ENCODE results near the gene TMPRSS6. TPM values are rescaled to one million over a fixed set of nuclear protein-coding genes. Genes with fewer than 3 reads are reported as not detected.

TMPRSS6 gene
- total RNA-seq, 1 donor from 2014 or later: 107 TPM

DNA sequence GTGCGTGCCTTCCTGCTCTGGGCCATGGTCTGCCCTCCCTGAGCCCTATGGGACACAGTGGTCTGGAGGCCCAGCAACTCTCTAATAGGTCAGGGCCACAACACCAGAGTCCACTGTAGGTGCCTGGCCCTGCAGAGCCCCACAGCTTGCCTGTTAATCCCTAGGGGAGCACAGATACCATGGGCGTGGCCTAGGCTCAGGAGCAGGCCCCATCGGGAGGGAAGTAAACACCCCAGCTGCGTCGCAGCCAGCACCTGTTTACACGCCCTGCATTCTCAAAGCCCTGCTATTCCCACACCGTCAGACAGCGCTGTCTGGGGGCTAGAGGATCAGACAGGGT lies 55.5 kb downstream of the TMPRSS6 start:
- DNase-seq (ENCODE audit: low spot score) (no peak), ATAC-seq (no peak)

DNA sequence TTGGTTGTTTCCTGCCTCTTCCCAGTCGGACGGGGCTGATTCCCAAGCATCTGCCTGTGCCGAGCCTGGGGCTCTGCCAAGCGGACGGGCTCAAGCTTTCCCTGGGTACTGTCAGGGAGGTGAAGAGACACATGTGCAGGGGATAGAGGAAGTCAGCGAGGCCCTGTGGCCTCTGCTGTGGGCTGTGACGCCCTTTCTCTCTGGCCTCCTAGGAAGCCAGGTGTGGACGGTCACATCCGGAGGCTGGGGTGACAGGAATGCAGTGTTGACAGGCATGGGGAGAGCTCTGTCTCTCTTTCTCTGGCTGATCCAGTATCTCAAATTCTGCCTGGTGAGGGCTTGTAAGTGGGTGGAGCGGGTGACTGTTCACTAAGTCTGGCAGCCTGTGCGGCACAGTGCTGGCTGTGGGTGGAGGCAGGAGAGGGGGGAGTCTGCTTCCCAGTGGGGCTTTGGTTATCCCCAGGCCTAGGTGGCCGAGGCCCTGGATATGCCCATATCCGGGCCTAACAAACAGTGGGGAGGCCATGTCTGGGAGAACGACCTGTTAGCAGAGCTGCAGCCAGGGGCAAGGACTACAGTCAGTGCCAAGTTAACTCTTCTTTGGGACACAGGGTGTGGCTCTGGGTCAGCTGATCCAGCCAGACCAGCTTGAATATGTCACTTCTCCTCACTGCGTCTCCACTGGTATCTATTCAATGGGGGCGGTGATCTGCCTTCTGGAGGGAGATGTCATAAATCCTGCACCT lies 56.0 kb downstream of the TMPRSS6 start:
- DNase-seq (ENCODE audit: low spot score) (no peak), ATAC-seq (no peak)

DNA sequence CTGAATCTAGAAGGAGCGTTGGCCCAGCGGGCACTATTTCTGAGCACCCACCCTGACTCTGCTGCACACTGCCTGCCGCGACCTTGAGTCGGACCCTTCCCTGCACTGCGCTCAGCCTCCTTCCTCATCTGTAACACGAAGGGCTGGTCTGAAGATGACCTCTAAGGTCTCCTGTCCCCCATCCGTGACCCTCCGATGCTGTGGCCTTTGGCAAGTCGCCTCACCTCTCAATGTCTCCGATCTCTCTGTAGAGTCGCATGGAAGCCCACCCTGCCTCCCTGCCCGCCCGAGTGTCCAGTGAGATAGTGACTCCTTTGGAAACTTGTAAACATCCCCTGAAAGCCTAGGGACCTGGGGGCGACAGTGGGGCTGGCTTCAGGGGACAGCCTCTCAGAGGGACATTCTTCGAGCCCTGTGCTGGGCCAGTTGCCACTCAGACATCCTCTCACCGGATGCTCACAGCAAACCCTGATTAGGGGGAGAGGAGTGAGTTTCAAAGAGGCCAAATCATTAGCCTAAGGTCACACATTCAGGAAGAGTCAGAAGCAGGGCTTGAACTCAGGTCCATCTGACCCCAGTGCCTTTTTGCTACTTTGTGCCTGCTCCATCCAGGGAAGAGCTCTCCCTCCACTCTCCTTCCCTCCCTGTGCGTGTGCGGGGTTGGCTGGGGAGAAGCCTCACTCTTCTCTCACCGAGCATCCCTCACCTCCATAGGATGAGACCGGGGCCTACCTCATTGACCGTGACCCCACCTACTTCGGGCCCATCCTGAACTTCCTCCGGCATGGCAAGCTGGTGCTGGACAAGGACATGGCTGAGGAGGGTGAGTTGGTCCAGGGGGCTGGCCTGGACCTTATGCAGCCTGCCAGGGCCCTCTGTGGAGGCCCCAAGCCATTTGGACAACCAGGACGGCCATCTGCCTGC lies 56.9 kb downstream of the TMPRSS6 start:
- ATAC-seq (no peak), DNase-seq (ENCODE audit: low spot score) (no peak)

DNA sequence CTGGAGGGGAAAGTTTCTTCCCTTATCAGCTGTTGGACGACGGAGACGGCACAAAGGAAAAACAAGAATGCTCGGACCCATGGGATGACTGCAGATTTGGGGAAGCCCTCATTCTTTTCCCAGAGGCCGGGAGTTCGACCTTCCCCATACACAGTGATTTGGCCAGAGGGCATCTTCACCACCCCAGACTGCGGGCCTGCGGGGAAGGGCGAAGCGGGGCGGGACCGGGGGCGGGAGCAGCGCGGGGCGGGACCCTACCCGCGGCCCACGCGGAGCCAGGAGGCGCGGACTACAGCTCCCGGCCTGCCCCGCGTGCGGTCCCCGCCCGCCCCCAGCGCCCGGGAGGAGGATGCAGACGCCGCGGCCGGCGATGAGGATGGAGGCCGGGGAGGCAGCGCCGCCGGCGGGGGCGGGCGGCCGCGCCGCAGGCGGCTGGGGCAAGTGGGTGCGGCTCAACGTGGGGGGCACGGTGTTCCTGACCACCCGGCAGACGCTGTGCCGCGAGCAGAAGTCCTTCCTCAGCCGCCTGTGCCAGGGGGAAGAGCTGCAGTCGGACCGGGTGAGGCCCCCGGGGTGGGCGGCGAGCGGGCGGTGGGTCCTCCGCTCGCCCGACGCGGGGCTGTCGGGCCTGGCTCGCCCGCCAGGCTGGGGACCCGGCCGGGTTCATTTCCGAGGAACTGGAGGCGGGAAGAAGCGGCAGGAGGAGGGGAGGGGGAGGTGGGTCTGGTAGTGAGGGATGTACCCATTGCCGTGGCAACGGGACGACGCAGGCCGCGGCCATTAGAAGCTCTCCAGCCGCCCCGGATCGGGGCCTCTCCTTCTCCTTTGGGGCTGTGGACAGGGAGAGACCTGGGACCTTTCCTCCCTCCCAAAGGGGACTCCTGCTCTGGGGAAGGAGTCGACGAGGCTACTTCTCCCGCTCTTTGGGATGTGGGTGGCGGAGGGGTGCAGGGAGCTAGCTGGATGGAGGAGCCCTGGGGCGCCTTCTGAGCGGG lies 57.8 kb downstream of the TMPRSS6 start, which contains the start of gene KCTD17:
Gene KCTD17, plus strand, starts transcription at position 352 of the 995 bp plus-strand sequence. Its CDS starts 19 bp downstream, at position 371.
- ATAC-seq (peak; percentile 85), DNase-seq (ENCODE audit: low spot score) (peak; percentile 66)

DNA sequence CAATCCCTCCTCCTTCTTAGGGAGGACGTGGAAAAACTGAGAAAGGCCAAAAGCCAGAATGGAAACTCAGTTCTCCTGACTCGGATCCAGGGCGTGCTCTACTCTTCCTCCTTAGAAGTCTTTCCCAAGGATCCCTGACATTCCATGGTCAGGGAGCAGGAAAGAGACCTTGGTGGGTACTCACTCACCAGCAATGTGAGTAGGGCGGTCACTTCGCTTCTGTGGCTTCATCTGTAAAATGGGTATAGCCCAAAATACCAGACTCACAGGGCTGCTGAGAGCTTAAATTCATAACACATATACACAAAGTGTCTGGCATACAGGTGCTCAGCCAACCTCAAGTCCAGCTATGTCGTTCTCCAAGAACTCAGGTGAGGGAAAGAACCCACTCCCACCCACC lies 58.6 kb downstream of the TMPRSS6 start:
- ATAC-seq: no peak
- no peak for DNase-seq (ENCODE audit: low spot score)

DNA sequence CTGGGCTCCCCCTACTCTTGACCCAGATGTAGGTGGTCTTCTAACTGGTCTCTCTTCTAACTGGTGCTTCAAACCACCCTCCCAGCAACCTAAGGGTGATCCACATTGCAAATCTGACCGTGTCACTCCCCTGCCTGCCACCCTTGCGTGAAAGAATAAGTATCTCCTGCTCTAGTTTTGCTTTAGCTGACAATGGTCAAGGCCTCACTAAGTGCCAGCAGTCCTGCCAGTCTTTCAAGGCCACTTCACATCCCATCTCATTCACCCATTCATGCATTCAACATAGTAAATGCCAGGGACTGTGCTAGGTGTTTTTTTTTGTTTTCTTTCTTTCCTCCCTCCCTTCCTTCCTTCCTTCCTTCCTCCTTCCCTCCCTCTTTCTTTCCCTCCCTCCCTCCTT lies 60.3 kb downstream of the TMPRSS6 start:
- DNase-seq (ENCODE audit: low spot score) (no peak), ATAC-seq (no peak)

DNA sequence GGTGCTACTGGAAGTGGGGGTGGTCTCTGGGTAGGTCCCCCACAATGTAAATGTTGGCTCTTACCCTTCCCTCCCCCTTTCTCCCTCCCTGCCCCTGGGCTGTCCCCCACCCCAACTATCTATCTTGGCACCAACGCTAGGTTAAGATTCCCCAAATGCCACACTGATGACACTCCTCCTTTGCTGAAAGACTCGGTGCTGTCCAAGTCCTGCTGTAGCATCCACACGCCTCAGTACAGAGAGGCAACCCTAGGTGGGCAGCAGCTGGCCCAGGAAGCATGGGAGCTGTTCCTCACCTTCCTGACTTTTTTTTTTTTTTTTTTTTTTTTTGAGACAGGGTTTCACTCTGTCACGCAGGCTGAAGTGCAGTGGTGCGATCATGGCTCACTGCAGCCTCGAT lies 61.4 kb downstream of the TMPRSS6 start:
- ATAC-seq (no peak), DNase-seq (ENCODE audit: low spot score) (no peak)

DNA sequence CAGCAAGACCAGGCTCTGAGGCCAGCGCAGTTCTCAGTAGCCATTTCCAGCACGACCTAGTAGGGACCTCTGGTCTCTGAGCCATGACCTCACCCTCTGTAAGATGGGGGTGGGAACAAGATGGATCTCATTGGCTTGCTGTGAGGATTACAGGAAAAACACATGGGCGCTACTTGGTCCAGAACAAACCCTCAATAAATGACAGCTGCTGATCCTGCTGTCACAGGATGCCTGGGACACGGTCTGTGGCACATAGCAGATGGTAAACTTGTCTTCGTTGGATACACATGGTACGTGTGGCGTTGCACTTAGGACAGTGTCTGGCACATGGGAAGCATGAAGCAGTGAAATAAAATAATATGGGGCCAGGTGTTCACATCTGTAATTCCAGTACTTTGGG lies 62.5 kb downstream of the TMPRSS6 start:
- DNase-seq (ENCODE audit: low spot score) (no peak), ATAC-seq (no peak)

DNA sequence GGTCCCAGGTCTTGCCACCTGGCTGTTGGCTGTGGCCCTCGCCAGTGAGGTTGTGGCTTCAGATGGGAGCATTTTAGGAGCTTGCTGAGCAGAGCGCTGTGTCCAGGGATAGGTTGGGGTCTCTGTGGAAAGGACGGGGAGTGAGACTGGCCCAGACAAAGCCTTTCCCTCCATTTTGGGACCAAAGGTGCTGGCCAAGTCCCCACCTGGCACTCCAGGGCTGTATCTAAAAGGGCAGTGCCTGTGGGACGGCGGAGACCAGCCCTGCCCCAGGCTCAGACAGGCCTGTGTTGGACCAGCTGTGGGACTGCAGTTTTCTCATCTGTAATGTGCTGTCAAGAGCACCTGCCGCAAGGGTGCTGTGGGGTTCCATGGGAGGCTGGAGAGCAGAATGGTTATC lies 62.9 kb downstream of the TMPRSS6 start:
- DNase-seq (ENCODE audit: low spot score): no peak
- no peak for ATAC-seq

DNA sequence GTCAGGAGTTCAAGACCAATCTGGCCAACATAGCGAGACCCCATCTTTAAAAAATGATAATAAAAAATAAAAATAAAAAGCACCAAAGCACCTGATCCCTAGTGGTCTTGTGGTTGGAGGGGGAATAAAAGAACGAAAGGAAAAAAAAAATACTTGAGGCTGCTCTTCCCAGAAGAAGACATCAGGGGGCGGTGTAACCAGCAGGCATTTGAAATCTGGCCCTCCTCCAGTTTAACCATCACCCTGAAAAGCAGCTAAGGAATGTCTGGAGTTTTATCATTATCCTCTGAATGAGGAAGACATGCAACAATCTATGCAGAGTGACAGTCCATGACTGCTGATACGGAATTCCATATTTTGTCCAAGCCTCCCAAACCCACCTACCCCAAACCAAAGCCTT lies 63.6 kb downstream of the TMPRSS6 start:
- ATAC-seq (no peak), DNase-seq (ENCODE audit: low spot score) (no peak)

DNA sequence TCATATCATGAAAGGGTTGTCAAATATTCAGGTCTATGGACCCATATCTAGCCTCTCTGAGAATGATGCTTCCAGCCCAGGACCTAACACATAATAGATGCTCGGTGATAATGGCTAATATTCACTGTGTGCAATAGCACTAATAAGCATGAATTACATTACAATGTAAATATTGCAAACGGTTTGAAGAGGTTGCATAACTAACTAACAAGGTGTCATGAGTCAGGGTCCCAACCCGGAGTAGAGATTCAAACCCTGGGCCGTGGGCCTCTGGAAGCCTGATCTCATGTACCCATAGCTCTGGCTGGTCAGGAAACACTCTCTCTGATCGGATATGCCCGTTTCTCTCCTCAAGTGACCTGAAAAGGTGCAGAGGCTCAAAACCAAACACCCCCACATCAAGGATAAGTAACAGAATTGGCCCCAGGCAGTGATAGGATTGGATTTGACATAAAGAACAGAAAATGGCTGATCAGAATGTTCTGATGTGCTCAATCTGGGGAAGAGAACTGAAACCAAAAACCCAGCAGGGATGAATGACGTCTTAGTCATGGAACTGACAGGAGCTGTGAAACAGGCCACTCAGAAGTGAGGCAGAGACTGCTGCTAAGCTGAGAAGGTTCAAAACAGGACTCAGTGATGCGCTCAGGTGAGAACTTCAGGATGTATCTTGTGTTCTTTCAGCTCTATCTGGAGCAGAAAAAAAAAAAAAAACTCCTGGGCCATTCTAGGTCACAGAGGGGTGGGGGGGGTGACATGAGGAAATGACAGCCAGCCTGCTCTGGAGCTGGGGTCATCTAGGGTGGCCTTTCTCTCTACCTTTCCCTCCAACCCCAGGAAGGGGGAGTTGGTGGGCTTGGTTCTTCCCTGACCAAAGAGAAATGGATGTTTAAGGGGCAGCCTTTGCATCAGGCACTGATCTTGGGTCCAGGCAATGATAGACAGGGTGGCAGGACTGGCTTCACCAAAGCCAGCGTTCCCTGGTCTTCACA lies 64.6 kb downstream of the TMPRSS6 start:
- ATAC-seq: no peak
- DNase-seq (ENCODE audit: low spot score): no peak

DNA sequence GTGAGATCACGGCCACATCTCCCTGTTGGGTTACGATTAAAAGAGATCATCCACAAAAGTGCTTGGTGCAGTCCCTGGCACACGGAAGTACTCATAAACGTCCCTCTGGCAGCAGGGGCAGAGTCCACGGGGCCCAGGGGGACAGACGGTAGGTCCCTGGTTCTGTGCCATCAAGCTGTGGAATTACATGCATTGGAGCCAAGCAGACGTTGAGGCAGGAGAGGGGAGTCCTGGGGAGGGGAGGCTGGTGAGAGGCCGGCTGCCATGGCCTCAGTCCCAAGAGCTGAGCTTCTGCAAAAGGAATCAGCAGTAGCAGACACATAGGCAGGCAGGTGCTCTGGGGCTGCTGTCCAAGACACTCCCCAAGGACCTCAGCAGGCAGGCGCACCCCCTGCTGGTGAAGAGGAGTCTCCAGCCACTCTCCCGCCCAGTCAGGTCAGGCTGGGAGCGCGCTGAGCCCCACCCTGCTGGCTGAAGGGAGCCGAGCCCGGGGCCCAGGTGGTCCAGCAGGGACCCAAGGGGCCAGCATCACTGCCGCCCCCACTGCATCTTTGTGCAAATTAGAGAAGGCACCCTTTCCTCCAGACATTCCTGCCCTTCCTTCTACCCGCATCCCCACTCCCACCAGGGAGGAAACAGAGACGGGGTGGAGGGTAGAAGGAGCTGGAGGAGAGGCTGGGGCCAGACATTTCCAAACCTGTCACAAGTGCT lies 65.5 kb downstream of the TMPRSS6 start:
- ATAC-seq: peak; percentile 97
- DNase-seq (ENCODE audit: low spot score): peak; percentile 87

DNA sequence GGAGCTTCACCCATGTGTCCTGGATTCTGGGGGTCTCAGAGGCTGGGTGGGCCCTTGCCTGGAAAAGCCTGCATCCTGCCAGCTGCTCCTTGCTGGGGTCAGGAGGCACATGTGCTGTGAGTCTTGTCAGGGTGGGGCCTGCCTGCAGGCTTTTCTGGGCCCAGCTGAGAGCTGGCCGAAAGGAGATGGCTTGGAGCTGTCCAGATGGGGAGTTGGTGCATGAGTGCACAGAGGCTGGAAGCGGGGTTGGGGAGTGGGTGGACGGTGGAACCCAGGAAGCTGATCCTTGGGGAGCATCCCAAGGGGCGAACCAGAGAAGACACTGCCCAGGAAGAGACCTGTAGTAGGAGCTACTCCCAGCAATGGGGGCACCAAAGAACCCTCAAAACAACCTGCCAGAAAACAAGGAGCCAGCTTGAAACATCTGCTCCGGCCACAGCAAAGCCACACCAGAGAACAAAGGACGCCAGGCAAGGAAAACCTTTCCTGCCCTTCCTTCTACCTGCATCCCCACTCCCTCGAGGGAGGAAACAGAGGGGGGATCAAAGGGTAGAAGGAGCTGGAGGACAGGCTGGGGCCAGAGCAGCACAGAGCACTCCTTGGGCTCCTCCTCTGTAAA lies 66.2 kb downstream of the TMPRSS6 start:
- DNase-seq (ENCODE audit: low spot score) (no peak), ATAC-seq (no peak)

DNA sequence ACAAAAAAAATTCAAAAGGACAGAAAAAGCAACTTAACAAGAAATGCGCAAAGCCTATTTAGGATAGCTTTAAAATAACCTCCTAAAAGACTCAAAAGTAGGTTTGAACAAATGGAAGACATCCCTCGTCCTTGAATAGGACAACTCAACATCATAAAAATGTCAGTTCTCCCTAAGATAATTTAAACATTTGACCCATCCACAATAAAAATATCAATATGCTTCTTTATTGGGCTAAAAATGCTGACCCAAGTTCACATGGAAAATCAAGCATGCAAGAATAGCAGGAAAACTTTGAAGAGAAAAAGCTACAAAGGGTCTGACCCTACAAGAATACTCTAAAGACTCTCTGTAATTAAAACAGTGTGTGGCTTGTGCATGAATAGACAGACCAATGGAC lies 70.0 kb downstream of the TMPRSS6 start:
- ATAC-seq (no peak), DNase-seq (ENCODE audit: low spot score) (no peak)

DNA sequence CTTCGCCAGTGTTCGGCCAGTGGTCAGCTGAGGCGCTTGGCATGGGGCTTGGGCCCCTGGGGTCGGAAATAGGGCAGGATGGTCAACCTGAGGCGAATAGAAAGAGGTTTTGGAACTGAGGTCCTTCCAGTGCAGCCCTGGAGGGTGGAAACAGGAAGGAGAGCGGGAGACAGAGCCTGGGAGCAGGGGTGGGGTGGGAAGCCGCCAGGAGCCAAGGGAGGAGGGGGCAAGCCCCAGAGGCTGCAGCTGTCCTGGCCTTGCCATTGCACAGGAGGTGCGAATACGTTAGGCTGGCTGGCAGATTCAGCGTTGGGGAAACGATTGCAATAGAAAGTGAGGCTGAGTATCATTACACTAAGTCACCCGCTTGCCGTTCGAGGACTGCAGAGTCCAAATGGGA lies 71.8 kb downstream of the TMPRSS6 start:
- ATAC-seq: no peak
- no peak for DNase-seq (ENCODE audit: low spot score)

DNA sequence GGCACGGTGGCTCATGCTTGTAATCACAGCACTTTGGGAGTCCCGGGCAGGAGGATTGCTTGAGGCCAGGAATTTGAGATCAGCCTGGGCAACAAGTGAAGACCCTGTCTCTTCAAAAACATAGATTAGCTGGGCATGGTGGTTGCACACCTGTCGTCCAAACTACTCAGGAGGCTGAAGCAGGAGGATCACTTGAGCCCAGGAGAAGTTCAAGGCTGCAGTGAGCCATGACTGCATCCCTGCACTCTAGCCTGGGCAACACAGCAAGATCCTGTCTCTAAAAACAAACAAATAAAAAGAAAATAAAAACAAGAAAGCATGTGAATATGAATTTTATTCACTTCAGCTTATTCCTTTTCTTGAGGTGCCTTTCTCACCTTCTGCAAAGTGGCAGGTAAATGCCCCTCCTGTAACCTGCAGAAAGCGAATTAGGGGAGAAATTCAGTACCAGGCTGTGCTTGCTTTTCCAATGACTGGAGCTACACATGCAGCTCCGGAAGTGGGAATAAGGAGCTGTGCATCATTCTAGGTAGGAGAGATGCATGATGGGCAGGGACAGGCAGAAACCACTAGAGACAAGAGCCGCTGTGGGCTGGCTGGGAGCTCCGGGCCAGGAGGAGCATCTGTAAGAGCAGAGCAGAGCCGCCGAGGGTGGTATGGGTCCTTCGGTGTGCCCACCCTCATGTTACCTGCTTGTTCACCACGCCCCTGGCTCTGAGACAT lies 72.7 kb downstream of the TMPRSS6 start:
- no peak for DNase-seq (ENCODE audit: low spot score)

DNA sequence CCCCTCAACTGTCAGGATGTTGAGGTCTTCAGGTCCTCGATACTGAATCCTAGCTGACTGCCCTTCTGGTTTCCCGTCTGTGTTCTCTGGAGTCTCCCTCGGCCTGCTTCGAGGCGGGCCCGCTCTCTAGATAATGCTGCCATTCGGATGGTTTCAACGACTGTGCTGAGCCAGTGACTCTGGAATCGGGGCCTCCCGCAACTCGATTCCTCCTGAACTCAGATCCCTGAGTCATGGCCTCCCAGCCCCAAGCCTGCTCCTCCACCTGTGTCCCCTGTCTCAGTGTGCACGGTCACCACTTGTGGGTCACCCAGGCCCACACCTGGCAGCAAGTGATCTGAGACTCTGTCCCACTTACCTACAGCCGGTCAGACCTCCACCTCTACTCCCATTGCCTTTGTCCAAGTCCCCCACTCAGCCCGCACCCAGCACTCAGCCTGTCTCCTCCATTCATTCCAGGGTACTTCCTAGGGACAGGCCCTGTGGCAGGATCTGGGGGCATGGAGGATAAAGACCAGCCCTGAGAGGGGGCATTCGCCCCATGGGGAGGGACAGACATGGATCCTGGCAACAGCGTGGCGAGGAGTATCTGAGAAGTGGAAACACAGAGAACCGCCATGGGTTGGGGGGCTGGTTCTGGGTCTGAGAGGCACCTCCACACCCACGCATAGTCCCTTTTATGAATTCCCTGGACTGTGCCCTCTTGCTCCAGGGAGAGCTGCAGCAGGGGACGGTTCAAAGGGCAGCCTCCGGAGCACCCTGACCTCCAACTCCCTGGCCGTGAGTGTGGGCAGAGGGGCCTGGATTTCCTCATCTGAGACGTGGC lies 75.7 kb downstream of the TMPRSS6 start:
- DNase-seq (ENCODE audit: low spot score): peak; percentile 90

More for the DNA sequence above, 72.7 kb downstream of the TMPRSS6 start:
- no peak for ATAC-seq

More for the DNA sequence above, 75.7 kb downstream of the TMPRSS6 start:
- peak; percentile 62 for ATAC-seq

All from left lobe of liver (tissue), 2 donors.